ENCODE data around the gene SURF4.

DNA sequence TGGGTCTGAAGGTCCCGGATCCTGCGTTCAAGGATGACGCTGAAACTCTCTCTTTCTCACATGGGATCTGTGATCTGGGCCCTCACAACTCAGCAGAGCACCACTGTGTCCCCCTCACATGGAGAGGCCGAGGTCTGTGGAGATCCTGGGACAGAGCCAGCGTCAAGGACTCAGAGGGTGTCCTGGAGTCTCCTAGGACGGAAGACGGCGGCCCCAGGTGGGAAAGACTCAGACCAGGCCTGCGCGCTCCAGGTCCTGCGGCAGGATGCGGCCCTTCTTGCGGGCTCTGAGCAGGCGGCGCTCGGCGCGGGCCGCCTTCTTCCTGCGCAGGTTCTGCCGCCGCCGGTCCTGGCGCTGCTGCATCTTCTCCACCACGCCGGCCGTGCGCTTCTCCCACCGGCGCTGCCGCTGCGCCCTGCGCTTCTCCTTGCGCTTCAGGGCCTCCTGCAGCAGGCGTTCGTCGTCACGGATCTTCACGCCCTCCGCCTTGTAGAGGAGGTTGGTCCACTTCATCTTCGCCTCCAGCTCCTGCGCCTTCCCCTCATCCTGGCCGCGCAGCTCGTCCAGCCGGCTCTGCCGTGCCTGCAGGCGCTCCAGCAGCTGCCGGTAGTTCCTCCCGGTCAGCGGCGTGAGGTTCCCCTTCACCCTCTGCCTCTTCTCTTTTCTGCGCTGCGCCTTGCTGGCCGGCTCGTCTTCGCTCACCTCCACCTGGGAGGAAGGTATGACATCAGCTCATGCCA is 44.0 kb downstream of the SURF4 start:
- TF ChIP-seq, protein P1, sequence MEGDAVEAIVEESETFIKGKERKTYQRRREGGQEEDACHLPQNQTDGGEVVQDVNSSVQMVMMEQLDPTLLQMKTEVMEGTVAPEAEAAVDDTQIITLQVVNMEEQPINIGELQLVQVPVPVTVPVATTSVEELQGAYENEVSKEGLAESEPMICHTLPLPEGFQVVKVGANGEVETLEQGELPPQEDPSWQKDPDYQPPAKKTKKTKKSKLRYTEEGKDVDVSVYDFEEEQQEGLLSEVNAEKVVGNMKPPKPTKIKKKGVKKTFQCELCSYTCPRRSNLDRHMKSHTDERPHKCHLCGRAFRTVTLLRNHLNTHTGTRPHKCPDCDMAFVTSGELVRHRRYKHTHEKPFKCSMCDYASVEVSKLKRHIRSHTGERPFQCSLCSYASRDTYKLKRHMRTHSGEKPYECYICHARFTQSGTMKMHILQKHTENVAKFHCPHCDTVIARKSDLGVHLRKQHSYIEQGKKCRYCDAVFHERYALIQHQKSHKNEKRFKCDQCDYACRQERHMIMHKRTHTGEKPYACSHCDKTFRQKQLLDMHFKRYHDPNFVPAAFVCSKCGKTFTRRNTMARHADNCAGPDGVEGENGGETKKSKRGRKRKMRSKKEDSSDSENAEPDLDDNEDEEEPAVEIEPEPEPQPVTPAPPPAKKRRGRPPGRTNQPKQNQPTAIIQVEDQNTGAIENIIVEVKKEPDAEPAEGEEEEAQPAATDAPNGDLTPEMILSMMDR (IDR thresholded peaks at IDR 0.05; ENCODE audit: borderline replicate concordance, extremely low read depth, low read length, poor library complexity, severe bottlenecking) = no peak
- TF ChIP-seq EZH2 (IDR thresholded peaks at IDR 0.05; ENCODE audit: borderline replicate concordance, low read depth, low read length, severe bottlenecking) = no peak
